ENCODE measurements around the gene SLC50A1.

SLC50A1 gene

GRCh38 chr1:155126556-155127104 lies 9.0 kb upstream of the SLC50A1 start:
- Histone ChIP-seq H4K20me1 (ENCODE audit: insufficient read depth, low read length) (no peaks in the 10 kb centered on the region), H3K27ac (ENCODE audit: low read length) (no peak overlapping the region), H2AFZ (ENCODE audit: low read length) (no peak overlapping the region), H3K4me3 (ENCODE audit: low read length) (peak overlapping the region; percentile 47; the same call in 1 of the 2 replicates), H3K27me3 (replicated peaks; ENCODE audit: insufficient read depth, low read length) (peaks cover 97% of the 10 kb centered on the region), H3K79me2 (ENCODE audit: low read length) (no peaks in the 10 kb centered on the region), H3F3A (ENCODE audit: insufficient read depth, low read length) (no peaks in the 10 kb centered on the region), H3K4me2 (ENCODE audit: low read depth, low read length) (peak overlapping the region; percentile 92; the same call in 1 of the 2 replicates), H3K4me1 (ENCODE audit: low read length) (peaks cover 5% of the 10 kb centered on the region; the same call in 1 of the 2 replicates), H3K9ac (ENCODE audit: low read length) (no peak overlapping the region), H3K9me3 (replicated peaks; ENCODE audit: insufficient read depth, low read length) (no peaks in the 10 kb centered on the region), H3K36me3 (replicated peaks; ENCODE audit: insufficient read depth, low read length) (no peaks in the 10 kb centered on the region), H3K9me2 (replicated peaks; ENCODE audit: insufficient read depth, low read length) (no peaks in the 10 kb centered on the region)
- TF ChIP-seq CTCF (IDR thresholded peaks at IDR 0.05; ENCODE audit: low read length): no peak
- no peak for TF ChIP-seq EZH2phosphoT487 (IDR thresholded peaks at IDR 0.05; ENCODE audit: low read length)
- TF ChIP-seq EZH2 (optimal IDR thresholded peaks at IDR 0.05; ENCODE audit: low read depth, low read length): no peak
- DNase-seq: no peak

GRCh38 chr1:155127105-155127966 lies 8.3 kb upstream of the SLC50A1 start, which contains the start of gene EFNA1:
EFNA1 (plus strand) TSS chr1:155127876; CDS start chr1:155127978, 102 bp downstream.
- TF ChIP-seq EZH2 (optimal IDR thresholded peaks at IDR 0.05; ENCODE audit: low read depth, low read length): peak; percentile 99
- TF ChIP-seq CTCF (IDR thresholded peaks at IDR 0.05; ENCODE audit: low read length): no peak
- TF ChIP-seq EZH2phosphoT487 (IDR thresholded peaks at IDR 0.05; ENCODE audit: low read length): peak; percentile 96
- no peaks in the 10 kb centered on the region for H3F3A ChIP-seq (ENCODE audit: insufficient read depth, low read length)
- peaks cover 90% of the 10 kb centered on the region for H3K27me3 ChIP-seq (replicated peaks; ENCODE audit: insufficient read depth, low read length)
- peaks cover 5% of the 10 kb centered on the region; the same call in 1 of the 2 replicates for H3K4me1 ChIP-seq (ENCODE audit: low read length)
- H4K20me1 ChIP-seq (ENCODE audit: insufficient read depth, low read length): no peaks in the 10 kb centered on the region
- no peak within 1 kb of the TSS for H3K27ac ChIP-seq (ENCODE audit: low read length)
- H3K36me3 ChIP-seq (replicated peaks; ENCODE audit: insufficient read depth, low read length): no peaks in the 10 kb centered on the region
- no peaks in the 10 kb centered on the region for H3K9me3 ChIP-seq (replicated peaks; ENCODE audit: insufficient read depth, low read length)
- no peaks in the 10 kb centered on the region for H3K9me2 ChIP-seq (replicated peaks; ENCODE audit: insufficient read depth, low read length)
- no peak within 1 kb of the TSS for H3K9ac ChIP-seq (ENCODE audit: low read length)
- peak within 1 kb of the TSS; percentile 47 for H3K4me3 ChIP-seq (ENCODE audit: low read length)
- H3K79me2 ChIP-seq (ENCODE audit: low read length): no peaks in the 10 kb centered on the region
- H2AFZ ChIP-seq (ENCODE audit: low read length): peak within 1 kb of the TSS; percentile 52
- H3K4me2 ChIP-seq (ENCODE audit: low read depth, low read length): peak within 1 kb of the TSS; percentile 92
- DNase-seq: peak; percentile 41

- Histone ChIP-seq H3K27me3 (replicated peaks; ENCODE audit: insufficient read depth, low read length) (peaks cover 82% of the 10 kb centered on the region), H3F3A (ENCODE audit: insufficient read depth, low read length) (no peaks in the 10 kb centered on the region), H2AFZ (ENCODE audit: low read length) (peak overlapping the region; percentile 52; the same call in 1 of the 2 replicates), H3K27ac (ENCODE audit: low read length) (no peak overlapping the region), H3K4me1 (ENCODE audit: low read length) (peaks cover 5% of the 10 kb centered on the region; the same call in 1 of the 2 replicates), H3K9me3 (replicated peaks; ENCODE audit: insufficient read depth, low read length) (no peaks in the 10 kb centered on the region), H3K9me2 (replicated peaks; ENCODE audit: insufficient read depth, low read length) (no peaks in the 10 kb centered on the region), H4K20me1 (ENCODE audit: insufficient read depth, low read length) (no peaks in the 10 kb centered on the region), H3K79me2 (ENCODE audit: low read length) (no peaks in the 10 kb centered on the region), H3K36me3 (replicated peaks; ENCODE audit: insufficient read depth, low read length) (no peaks in the 10 kb centered on the region), H3K9ac (ENCODE audit: low read length) (no peak overlapping the region), H3K4me2 (ENCODE audit: low read depth, low read length) (peak overlapping the region; percentile 92), H3K4me3 (ENCODE audit: low read length) (peak overlapping the region; percentile 44)
- DNase-seq: no peak
- TF ChIP-seq CTCF (IDR thresholded peaks at IDR 0.05; ENCODE audit: low read length): no peak
- peak; percentile 93 for TF ChIP-seq EZH2 (optimal IDR thresholded peaks at IDR 0.05; ENCODE audit: low read depth, low read length)
These were observed 7.5 kb upstream of the SLC50A1 start for GRCh38 chr1:155127967-155128754.

All from MM.1S (cell line).